Kasumi-1 (cell line): ENCODE data around the gene STRIT1.
"Not testable (repeated sequence)": the region's sequence is repeated elsewhere in the genome, so short reads cannot be mapped to it uniquely, and the experiment has no call there.

ENCODE experiments used
- DNase-seq, 2 experiments: peaks; one replicate each; lab custom pipeline; 2025; lab: John Stamatoyannopoulos, UW

Gene STRIT1

GRCh38 chr3:155313300-155313699 is 19.8 kb upstream of the STRIT1 start:
- DNase-seq = no peak

- DNase-seq = no peak
These were observed 19.3 kb upstream of the STRIT1 start for GRCh38 chr3:155312781-155313180.

- DNase-seq = no peak
These were observed 16.1 kb upstream of the STRIT1 start for GRCh38 chr3:155309581-155309980.

GRCh38 chr3:155308831-155309230 is 15.3 kb upstream of the STRIT1 start:
- DNase-seq = no peak

DNA sequence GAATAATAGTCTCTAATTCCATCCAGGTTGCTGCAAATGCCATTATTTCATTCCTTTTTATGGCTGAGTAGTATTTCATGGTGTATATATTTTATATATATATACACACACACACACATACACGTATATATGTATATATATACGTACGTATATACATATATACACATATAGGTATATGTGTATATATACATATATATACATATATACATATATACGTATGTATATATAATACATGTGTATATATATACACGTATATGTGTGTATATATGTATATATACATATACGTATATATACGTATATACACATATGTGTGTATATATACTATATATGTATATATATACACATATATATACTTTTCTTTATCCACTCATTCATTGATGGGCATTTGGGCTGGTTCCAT is 13.7 kb upstream of the STRIT1 start:
- no peak for DNase-seq

DNA sequence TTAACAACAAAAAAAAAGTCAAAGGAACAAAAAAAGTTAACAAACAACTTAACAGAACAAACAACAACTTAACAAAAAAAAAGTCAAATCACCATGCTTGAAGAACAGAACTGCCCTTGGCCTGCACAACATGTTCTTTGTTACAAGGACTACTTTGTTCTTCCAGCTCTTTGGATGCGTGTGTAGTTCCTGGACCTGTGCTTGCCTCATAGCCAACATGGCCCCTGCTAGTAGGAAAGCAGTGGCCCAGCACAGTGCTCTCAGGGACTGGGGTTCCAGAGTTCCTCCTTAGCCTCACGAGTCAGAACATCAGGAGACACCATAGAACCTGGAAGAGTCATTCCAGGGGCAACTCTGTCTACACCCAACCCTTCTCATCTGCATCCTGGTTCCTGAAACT is 10.9 kb upstream of the STRIT1 start:
- DNase-seq = no peak

- peak in 1 of 2 experiments; percentile 8 for DNase-seq
These were observed 10.1 kb upstream of the STRIT1 start for GRCh38 chr3:155303540-155304097.

DNA sequence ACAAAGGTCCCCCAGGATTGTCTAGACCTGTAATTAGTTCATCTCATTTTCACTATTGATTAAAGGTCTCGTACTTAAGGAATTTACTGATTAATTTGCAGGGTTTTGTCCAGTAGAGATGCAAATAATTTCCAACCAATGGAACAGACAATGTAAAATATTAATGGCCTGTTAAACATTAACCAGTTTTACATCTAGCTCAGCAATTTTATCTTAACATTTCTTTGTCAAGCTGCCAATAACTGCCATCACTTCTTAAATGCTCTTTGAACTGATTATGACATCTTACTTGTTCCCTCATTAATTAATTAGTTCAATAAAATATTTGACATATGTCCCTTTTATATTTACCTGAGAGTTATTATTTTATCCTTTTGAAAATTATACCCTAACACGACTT is 9.4 kb upstream of the STRIT1 start:
- DNase-seq = no peak

- DNase-seq = no peak
These were observed 9.0 kb upstream of the STRIT1 start for GRCh38 chr3:155302481-155302880.

- DNase-seq = no peak
These were observed 3.6 kb upstream of the STRIT1 start for GRCh38 chr3:155297100-155297499.

DNA sequence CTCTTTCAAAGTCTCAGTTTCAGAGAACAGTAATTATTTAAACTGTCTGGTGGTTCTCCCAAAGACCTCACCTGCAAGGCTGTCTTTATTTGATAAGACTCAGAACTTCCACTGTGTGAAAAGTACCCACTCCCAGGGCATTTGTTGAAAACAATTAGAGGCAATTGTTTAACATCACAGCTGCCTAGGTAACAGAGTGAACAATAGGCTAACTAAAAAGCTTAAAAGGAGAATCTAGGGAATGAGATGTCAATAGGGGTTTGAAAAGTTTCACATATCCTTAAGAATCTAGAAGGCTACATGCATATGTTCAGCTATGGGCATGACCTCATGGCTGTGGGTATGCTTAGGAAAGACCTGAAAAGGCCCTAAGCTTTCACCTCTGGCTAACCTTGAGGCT is 2.9 kb upstream of the STRIT1 start:
- DNase-seq = no peak

DNA sequence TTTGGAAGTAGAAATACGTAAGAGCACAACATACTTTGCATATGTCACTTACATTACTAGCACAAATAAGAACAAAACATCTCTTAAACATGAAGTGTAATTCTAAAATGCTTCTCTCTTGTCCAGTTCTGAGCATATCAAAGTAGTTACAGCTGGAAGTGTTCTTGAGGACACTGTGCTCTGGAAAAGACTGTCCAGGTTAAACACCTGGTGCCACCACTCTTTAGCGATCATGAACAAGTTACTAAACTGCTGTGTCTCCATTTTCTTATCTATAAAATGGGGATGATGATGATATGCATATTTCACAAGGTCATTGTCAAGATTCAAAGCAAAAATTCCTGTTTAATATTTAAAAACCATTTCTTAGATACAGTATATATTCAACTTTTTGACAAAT is 790 bp downstream of the STRIT1 start:
- no peak for DNase-seq

DNA sequence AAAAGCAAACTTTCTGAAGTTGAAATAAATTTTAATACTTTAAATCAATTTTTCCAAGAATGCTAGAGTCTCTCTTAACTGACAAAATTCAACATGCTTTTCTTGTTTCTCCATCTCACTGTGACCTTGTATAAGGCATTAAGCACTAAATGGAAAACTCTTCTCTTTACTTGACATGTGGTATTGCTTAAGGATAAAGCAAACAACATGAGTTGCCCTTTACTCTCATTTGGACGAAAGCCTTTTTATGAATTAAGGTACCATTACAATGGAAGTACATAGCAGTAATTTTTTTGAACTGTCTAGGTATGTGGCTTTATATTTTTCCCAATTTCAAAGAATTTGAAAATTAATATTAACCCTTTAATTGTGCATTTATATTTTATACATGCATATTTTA is 1.4 kb downstream of the STRIT1 start:
- no peak for DNase-seq

DNA sequence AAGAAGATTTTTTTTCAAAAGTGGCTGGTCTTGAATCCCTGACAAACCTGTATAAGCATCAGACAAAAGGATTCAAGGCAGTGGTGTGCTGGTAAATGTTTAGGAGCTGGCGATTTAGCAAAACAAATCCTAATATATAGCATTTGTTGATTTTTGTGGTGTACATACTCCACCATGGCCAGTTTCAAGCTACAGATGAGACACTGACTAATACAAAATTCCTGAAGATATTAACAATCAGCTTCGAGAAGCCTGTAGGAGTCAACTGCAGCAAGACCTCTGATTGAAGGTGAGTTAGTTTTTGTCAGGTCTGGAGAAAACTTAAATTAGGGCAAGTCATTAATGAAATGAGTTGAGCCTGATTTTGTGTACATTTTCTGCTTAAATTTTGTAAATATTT is 6.7 kb downstream of the STRIT1 start:
- DNase-seq = no peak

DNA sequence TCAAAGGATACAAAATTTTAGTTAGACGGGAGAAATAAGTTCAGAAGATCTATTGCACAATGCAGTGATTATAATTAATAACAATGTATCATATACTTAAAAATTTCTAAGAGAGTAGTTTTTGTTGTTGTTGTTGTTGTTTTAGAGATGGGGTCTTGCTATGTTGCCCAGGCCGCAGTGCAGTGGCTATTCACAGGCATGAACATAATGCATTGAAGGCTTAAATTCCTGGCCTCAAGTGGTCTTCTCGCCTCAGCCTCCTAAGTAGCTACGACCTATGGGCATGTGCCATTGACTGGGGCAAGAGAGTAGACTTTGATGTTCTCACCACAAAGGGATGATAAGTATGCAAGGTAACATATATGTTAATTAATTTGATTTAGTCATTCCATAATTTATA is 7.5 kb downstream of the STRIT1 start:
- DNase-seq = no peak

DNA sequence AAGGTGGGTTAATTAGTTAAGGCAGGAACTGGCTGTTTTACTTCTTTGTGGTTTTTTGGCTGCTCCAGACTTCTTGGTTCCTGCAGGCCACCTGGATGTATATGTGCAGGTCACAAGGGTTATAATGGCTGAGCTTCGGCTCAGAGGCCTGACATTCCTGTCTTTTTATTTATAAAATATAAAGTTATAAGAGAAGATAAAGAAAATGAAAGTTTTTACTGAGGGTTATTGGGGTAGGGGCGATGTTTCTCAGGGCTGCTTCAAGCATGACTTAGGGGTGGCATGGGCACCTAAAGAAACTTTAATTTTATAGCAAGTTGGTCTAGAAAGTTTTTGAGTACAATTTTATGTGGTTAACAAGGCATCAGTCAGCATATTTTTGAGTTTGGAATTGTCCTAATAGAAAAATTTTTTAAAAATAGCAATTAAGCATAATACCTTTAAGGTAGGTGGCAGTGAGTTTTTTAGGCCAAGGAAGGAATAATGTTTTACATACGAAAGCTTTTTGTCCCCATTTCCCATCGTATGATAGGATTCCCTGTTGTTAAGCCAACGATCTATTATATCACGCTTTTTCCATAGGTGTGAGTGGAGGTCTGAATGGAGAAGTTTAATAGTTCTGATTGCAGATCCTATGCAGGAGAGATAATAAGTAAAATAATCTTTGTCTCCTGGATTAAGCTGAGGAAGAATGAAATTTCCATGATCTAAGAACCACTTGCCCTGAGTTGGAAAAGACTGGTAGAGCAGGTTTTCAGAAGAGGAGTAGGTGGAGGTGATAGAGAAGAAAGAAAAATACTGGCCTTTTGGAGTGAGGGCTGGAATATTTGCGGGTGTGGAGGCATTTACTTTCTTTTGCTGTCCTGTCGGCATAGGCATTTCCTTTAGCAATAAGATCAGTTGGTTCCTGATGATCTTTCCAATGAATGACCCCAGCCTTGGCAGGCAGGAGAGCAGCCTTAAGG is 10.1 kb downstream of the STRIT1 start:
- DNase-seq = no peak

- no peak for DNase-seq
These were observed 10.9 kb downstream of the STRIT1 start for GRCh38 chr3:155282385-155283091.

GRCh38 chr3:155281912-155282311 is 11.6 kb downstream of the STRIT1 start:
- DNase-seq = no peak

DNA sequence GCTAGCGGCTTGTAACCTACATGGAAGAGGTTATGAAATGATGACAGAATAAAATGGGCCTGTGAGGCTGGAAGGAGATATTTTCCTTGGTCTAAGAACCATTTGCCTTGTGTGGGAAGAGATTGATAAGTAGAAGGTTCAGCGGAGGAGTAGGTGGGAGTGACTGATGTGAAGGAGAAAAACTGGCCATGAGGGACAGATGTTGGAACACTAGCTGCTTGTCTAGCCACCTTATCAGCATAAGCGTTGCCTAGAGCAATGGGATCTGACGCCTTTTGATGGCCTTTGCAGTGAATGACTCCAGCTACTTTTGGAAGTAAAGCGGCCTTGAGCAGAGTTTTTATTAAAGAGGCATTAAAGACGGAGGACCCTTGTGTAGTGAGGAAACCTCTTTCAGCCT is 17.4 kb downstream of the STRIT1 start:
- DNase-seq = not testable (repeated sequence)

- DNase-seq = not testable (repeated sequence)
These were observed 18.2 kb downstream of the STRIT1 start for GRCh38 chr3:155275159-155275754.

GRCh38 chr3:155274435-155274834 is 19.0 kb downstream of the STRIT1 start:
- DNase-seq = not testable (repeated sequence)

DNA sequence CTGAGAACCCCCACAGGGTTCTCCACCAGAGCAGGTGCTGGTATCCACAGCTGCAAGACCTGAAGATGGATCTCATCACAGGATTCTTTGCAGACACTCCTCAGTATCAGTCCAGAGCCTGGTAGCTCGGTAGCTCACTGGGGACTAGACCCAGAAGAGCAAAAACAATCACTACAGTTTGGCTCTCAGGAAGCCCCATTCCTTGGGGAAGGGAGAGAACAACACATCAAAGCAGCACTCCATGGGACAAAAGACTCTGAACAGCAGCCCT is 22.2 kb downstream of the STRIT1 start:
- DNase-seq = no peak
